SK-N-SH (cell line): ENCODE measurements around the gene SHROOM3. TPM values are rescaled to one million over a fixed set of nuclear protein-coding genes. Genes with fewer than 3 reads are reported as not detected.

ENCODE experiments used
- CTCF ChIA-PET: fragments of 300-600, 350-600 bp; formaldehyde crosslinking; extraction: SDS; loops from one replicate; lab custom pipeline; 2021; lab: Yijun Ruan, JAX
- POLR2A ChIA-PET: fragments of 350-600 bp; sonication (Branson Sonifier 250); formaldehyde crosslinking; extraction: SDS; loops from one replicate; lab custom pipeline; 2020; ENCODE audit warnings: antibody characterized with exemption, inconsistent platforms; lab: Yijun Ruan, JAX
- DNase-seq: peaks from one replicate; pipeline ENCODE4 v3.0.0; 2012
- H2AFZ ChIP-seq: fragments of 200-600 bp; sonication (generic); 2 replicates; pipeline ENCODE4 v1.8.1; 2016; ENCODE audit warnings: antibody characterized with exemption, mild to moderate bottlenecking, low read depth
- H3F3A ChIP-seq: fragments of 200-600 bp; sonication (generic); replicated peaks from 2 replicates; pipeline ENCODE3; 2016; ENCODE audit warnings: antibody characterized with exemption, mild to moderate bottlenecking; ENCODE audit not compliant: insufficient read depth
- H3K27ac ChIP-seq, 2 experiments: fragments of 200-500 bp in 1 of 2; fragments of 200-600 bp in 1 of 2; sonication (Bioruptor generic) in 1 of 2; sonication (generic), shearing (Covaris generic) in 1 of 2; 2 replicates each; pipeline versions ENCODE4 v1.5.1 to v1.6.1; 2014 to 2016; ENCODE audit warnings: low read depth in 2 of 2, inconsistent platforms in 1 of 2, low read length in 1 of 2, mild to moderate bottlenecking in 1 of 2, mixed read lengths in 1 of 2
- H3K27me3 ChIP-seq: fragments of 200-600 bp; sonication (generic), shearing (Covaris generic); 2 replicates; pipeline ENCODE4 v1.6.1; 2016; ENCODE audit warnings: mixed run types; ENCODE audit not compliant: insufficient read depth
- H3K36me3 ChIP-seq, 2 experiments: fragments of 200-500 bp in 1 of 2; fragments of 200-600 bp in 1 of 2; sonication (Bioruptor generic) in 1 of 2; sonication (generic) in 1 of 2; replicated peaks in 1 of 2; 2 replicates each; pipeline versions ENCODE3 to v1.5.1; 2014 to 2016; ENCODE audit warnings: low read length in 1 of 2, mild to moderate bottlenecking in 1 of 2; ENCODE audit not compliant: insufficient read depth in 2 of 2, control insufficient read depth in 1 of 2
- H3K4me1 ChIP-seq, 2 experiments: fragments of 200-500 bp in 1 of 2; fragments of 200-600 bp in 1 of 2; sonication (Bioruptor generic) in 1 of 2; sonication (generic), shearing (Covaris generic) in 1 of 2; 2 replicates each; pipeline versions ENCODE4 v1.5.1 to v1.6.1; 2014 to 2016; ENCODE audit warnings: low read depth in 1 of 2, low read length in 1 of 2, mixed run types in 1 of 2; ENCODE audit not compliant: insufficient read depth in 2 of 2, control insufficient read depth in 1 of 2
- H3K4me2 ChIP-seq: fragments of 200-600 bp; sonication (generic), shearing (Covaris generic); 2 replicates; pipeline ENCODE4 v1.6.1; 2017; ENCODE audit warnings: mixed run types
- H3K4me3 ChIP-seq, 2 experiments: fragments of 200-500 bp in 1 of 2; fragments of 200-600 bp in 1 of 2; sonication (Bioruptor generic) in 1 of 2; sonication (generic), shearing (Covaris generic) in 1 of 2; 2 replicates each; pipeline versions ENCODE4 v1.5.1 to v1.8.1; 2014 to 2016; ENCODE audit warnings: low read depth in 2 of 2, inconsistent platforms in 1 of 2, low read length in 1 of 2, mild to moderate bottlenecking in 1 of 2, mixed read lengths in 1 of 2, moderate library complexity in 1 of 2
- H3K79me2 ChIP-seq: fragments of 200-600 bp; sonication (generic); 2 replicates; pipeline ENCODE4 v1.8.1; 2017; ENCODE audit warnings: mild to moderate bottlenecking; ENCODE audit not compliant: insufficient read depth
- H3K9ac ChIP-seq: fragments of 200-600 bp; sonication (generic); 2 replicates; pipeline ENCODE4 v1.6.1; 2017; ENCODE audit warnings: mixed run types
- H3K9me2 ChIP-seq: fragments of 200-600 bp; sonication (generic); 2 replicates; pipeline ENCODE4 v1.6.1; 2017; ENCODE audit warnings: mixed run types
- H3K9me3 ChIP-seq: fragments of 200-600 bp; sonication (generic); 2 replicates; pipeline ENCODE4 v1.6.1; 2017; ENCODE audit warnings: mixed run types, mild to moderate bottlenecking, moderate library complexity
- H4K20me1 ChIP-seq: fragments of 200-600 bp; sonication (generic); 2 replicates; pipeline ENCODE4 v1.6.1; 2017; ENCODE audit warnings: mild to moderate bottlenecking, mixed run types; ENCODE audit not compliant: insufficient read depth
- CHD2 ChIP-seq: fragments of 150-350 bp; IDR thresholded peaks from 2 replicates; pipeline ENCODE4 v1.6.1; 2018; ENCODE audit warnings: low read length; ENCODE audit not compliant: partially characterized antibody
- EP300 ChIP-seq, 2 experiments: IDR thresholded peaks; 2 replicates each; pipeline versions ENCODE4 v1.4.0 to v1.6.1; 2012; ENCODE audit warnings: borderline replicate concordance in 1 of 2, low read depth in 1 of 2, low read length in 1 of 2
- EZH2phosphoT487 ChIP-seq: fragments of 200-600 bp; sonication (generic); IDR thresholded peaks from 2 replicates; pipeline ENCODE4 v1.6.1; 2017; ENCODE audit warnings: low read depth, mixed run types, mild to moderate bottlenecking, antibody characterized with exemption, moderate library complexity, borderline replicate concordance
- FOXM1 ChIP-seq: IDR thresholded peaks from 2 replicates; pipeline ENCODE4 v1.4.0; 2012; ENCODE audit warnings: low read depth, mild to moderate bottlenecking
- MAX ChIP-seq: IDR thresholded peaks from 2 replicates; pipeline ENCODE4 v1.4.0; 2012; ENCODE audit warnings: low read depth
- NRF1 ChIP-seq: IDR thresholded peaks from 2 replicates; pipeline ENCODE4 v1.6.1; 2012; ENCODE audit warnings: low read depth, mild to moderate bottlenecking, low read length
- PBX3 ChIP-seq: IDR thresholded peaks from 2 replicates; pipeline ENCODE4; 2012
- RAD21 ChIP-seq: IDR thresholded peaks from 2 replicates; pipeline ENCODE4 v1.6.1; 2012; ENCODE audit warnings: mild to moderate bottlenecking, low read length
- RFX5 ChIP-seq: IDR thresholded peaks from 2 replicates; pipeline ENCODE4 v1.6.1; 2012; ENCODE audit warnings: mild to moderate bottlenecking, improper control_type of control experiment, low read length
- RXRA ChIP-seq: IDR thresholded peaks from 2 replicates; pipeline ENCODE4 v1.4.0; 2012; ENCODE audit warnings: low read depth, mild to moderate bottlenecking, borderline replicate concordance
- TAF1 ChIP-seq: IDR thresholded peaks from 2 replicates; pipeline ENCODE4 v1.6.1; 2012; ENCODE audit warnings: low read depth, mild to moderate bottlenecking, low read length, moderate library complexity, borderline replicate concordance
- TCF12 ChIP-seq: IDR thresholded peaks from 2 replicates; pipeline ENCODE4 v1.4.0; 2012
- YY1 ChIP-seq: IDR thresholded peaks from 2 replicates; pipeline ENCODE4 v1.4.0; 2012; ENCODE audit warnings: low read depth, mild to moderate bottlenecking
- ZBTB33 ChIP-seq: IDR thresholded peaks from 2 replicates; pipeline ENCODE4 v1.4.0; 2012; ENCODE audit warnings: low read depth, borderline replicate concordance
- WGBS: methylation state at CpG from one replicate; pipeline ENCODE4 v1.1.6; 2017; ENCODE audit warnings: low lambda C conversion rate; 5-methylcytosine and 5-hydroxymethylcytosine counted together
- polyA plus RNA-seq, 3 experiments: library from polyadenylated mRNA; depleted of rRNA; stranded (reverse); fragments of >200 nt; gene quantifications; 2 replicates each; pipeline ENCODE4 v1.2.3, GENCODE V29; 2012
- TF ChIP-seq, protein P1 (sequence below): IDR thresholded peaks from 2 replicates; pipeline ENCODE4 v1.4.0; 2012; ENCODE audit warnings: low read depth, borderline replicate concordance
- TF ChIP-seq, protein P2 (sequence below): fragments of 150-350 bp; IDR thresholded peaks from 2 replicates; pipeline ENCODE4 v1.6.1; 2016; ENCODE audit warnings: mild to moderate bottlenecking, low read depth, low read length

SHROOM3 gene
- polyA plus RNA-seq, 1 of the 3 experiments (the other 2 are of a cell fraction), result 4.3 TPM

GRCh38 chr4:76525751-76526150 lies 90.7 kb downstream of the SHROOM3 start:
- no peaks in the 10 kb centered on the region for H3K79me2 ChIP-seq
- no peak for DNase-seq
- no peak overlapping the region for H3K9ac ChIP-seq
- TF ChIP-seq CHD2 (no peak), YY1 (no peak)
- TF ChIP-seq, protein P1, sequence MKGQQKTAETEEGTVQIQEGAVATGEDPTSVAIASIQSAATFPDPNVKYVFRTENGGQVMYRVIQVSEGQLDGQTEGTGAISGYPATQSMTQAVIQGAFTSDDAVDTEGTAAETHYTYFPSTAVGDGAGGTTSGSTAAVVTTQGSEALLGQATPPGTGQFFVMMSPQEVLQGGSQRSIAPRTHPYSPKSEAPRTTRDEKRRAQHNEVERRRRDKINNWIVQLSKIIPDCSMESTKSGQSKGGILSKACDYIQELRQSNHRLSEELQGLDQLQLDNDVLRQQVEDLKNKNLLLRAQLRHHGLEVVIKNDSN, result no peak
- no peaks in the 10 kb centered on the region for H3K36me3 ChIP-seq
- H3K4me3 ChIP-seq, result no peak overlapping the region
- no peaks in the 10 kb centered on the region for H3K9me3 ChIP-seq
- WGBS, result 81% methylated on average over 4 of the region's 4 CpGs
- no peak overlapping the region for H3K4me2 ChIP-seq
- no peak overlapping the region for H3K27ac ChIP-seq
- H2AFZ ChIP-seq, result no peak overlapping the region
- ChIA-PET POLR2A (no interaction called here), CTCF (interaction anchor here (1.2 to 1.5 kb wide), 2 partner anchors 21 to 35 kb away, joined by 3 to 4 read pairs; no protein-coding TSS in a partner anchor)
- H3K4me1 ChIP-seq, result no peaks in the 10 kb centered on the region
- no peaks in the 10 kb centered on the region for H3K9me2 ChIP-seq
- no peaks in the 10 kb centered on the region for H3K27me3 ChIP-seq
- no peaks in the 10 kb centered on the region for H4K20me1 ChIP-seq
- no peaks in the 10 kb centered on the region for H3F3A ChIP-seq

DNA sequence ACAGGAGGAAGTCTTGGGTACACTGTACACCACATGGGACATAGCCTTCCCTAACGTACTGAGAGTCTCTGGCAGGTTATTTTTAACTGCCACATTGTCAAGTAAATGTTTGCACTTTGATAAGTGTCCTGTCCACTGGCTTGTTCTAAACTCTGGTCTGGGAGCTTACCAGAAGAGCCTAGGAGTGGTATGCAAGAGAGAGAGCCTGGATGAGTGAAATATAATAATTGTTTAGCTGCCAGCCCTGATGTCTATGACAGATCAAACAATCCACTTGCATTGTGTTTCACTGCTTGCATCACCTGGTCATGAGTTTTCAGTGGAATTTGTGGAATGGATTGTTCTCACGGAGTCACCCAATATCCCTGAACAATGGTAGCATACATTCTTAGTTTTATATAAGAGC lies 91.6 kb downstream of the SHROOM3 start:
- 69% methylated on average over 2 of the region's 2 CpGs for WGBS
- H3F3A ChIP-seq, result no peaks in the 10 kb centered on the region
- no peak overlapping the region for H3K9ac ChIP-seq
- TF ChIP-seq PBX3, result no peak
- no peak for TF ChIP-seq RAD21
- H3K36me3 ChIP-seq, result no peaks in the 10 kb centered on the region
- no peaks in the 10 kb centered on the region for H3K9me3 ChIP-seq
- H3K4me1 ChIP-seq, result no peaks in the 10 kb centered on the region
- no peaks in the 10 kb centered on the region for H3K79me2 ChIP-seq
- H3K27me3 ChIP-seq, result no peaks in the 10 kb centered on the region
- H3K9me2 ChIP-seq, result no peaks in the 10 kb centered on the region
- H4K20me1 ChIP-seq, result no peaks in the 10 kb centered on the region
- peak overlapping the region; percentile 53; the same call in 1 of the 2 replicates for H2AFZ ChIP-seq
- no peak overlapping the region for H3K4me3 ChIP-seq
- no peak overlapping the region for H3K4me2 ChIP-seq
- ChIA-PET CTCF (interaction anchor here (1.2 to 1.5 kb wide), 2 partner anchors 22 to 34 kb away, joined by 3 to 4 read pairs; no protein-coding TSS in a partner anchor), POLR2A (no interaction called here)
- DNase-seq, result no peak
- H3K27ac ChIP-seq, result no peak overlapping the region

- 80% methylated on average over 5 of the region's 5 CpGs for WGBS
- Histone ChIP-seq H3K27me3 (no peaks in the 10 kb centered on the region), H3K4me2 (no peak overlapping the region), H3K9me3 (no peaks in the 10 kb centered on the region), H4K20me1 (no peaks in the 10 kb centered on the region), H3K4me3 (no peak overlapping the region), H3K79me2 (no peaks in the 10 kb centered on the region), H3F3A (no peaks in the 10 kb centered on the region), H3K9ac (no peak overlapping the region), H2AFZ (no peak overlapping the region), H3K9me2 (no peaks in the 10 kb centered on the region), H3K27ac (no peak overlapping the region), H3K36me3 (no peaks in the 10 kb centered on the region), H3K4me1 (no peaks in the 10 kb centered on the region)
- ChIA-PET POLR2A (no interaction called here), CTCF (no interaction called here)
- no peak for DNase-seq
- TF ChIP-seq ZBTB33, result no peak
- no peak for TF ChIP-seq FOXM1
- no peak for TF ChIP-seq EZH2phosphoT487
- TF ChIP-seq RXRA, result no peak
- TF ChIP-seq CHD2, result no peak
- TF ChIP-seq TAF1, result no peak
- TF ChIP-seq NRF1, result no peak
- TF ChIP-seq MAX, result no peak
- no peak for TF ChIP-seq RFX5
- no peak for TF ChIP-seq TCF12
- TF ChIP-seq, protein P2, sequence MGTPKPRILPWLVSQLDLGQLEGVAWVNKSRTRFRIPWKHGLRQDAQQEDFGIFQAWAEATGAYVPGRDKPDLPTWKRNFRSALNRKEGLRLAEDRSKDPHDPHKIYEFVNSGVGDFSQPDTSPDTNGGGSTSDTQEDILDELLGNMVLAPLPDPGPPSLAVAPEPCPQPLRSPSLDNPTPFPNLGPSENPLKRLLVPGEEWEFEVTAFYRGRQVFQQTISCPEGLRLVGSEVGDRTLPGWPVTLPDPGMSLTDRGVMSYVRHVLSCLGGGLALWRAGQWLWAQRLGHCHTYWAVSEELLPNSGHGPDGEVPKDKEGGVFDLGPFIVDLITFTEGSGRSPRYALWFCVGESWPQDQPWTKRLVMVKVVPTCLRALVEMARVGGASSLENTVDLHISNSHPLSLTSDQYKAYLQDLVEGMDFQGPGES, result no peak
- no peak for TF ChIP-seq YY1
- TF ChIP-seq EP300 (IDR thresholded peaks at IDR 0.05; ENCODE audit: borderline replicate concordance in 1 of 2, low read depth in 1 of 2, low read length in 1 of 2), result no peak
Observed at GRCh38 chr4:76527666-76528065, 92.6 kb downstream of the SHROOM3 start.
